Mucosa of descending colon (tissue), 3 donors: ENCODE data around the gene LRRK1. TPM values are rescaled to one million over a fixed set of nuclear protein-coding genes. Genes with fewer than 3 reads are reported as not detected.

Source experiments
- ATAC-seq: fragments of 200-7000 bp; cut with Tn5 transposase; one replicate; pipeline ENCODE4 v1.9.1; 2020; ENCODE audit warnings: mild to moderate bottlenecking, moderate library complexity
- DNase-seq, 3 donors: peaks; one replicate each; pipeline ENCODE4 v3.0.0-alpha.2; 2020
- H3K36me3 ChIP-seq: fragments of 200-600 bp; one replicate; pipeline ENCODE4 v1.8.0; 2021; ENCODE audit warnings: low read depth, mild to moderate bottlenecking
- H3K4me1 ChIP-seq: fragments of 200-600 bp; one replicate; pipeline ENCODE4 v1.8.0; 2021; ENCODE audit warnings: low read depth, mild to moderate bottlenecking
- H3K4me3 ChIP-seq: fragments of 200-600 bp; one replicate; pipeline ENCODE4 v1.8.0; 2021; ENCODE audit warnings: mild to moderate bottlenecking
- H3K9me3 ChIP-seq: fragments of 200-600 bp; one replicate; pipeline ENCODE4 v1.8.0; 2021; ENCODE audit warnings: mild to moderate bottlenecking
- CTCF ChIP-seq: fragments of 200-600 bp; IDR thresholded peaks from one replicate; pipeline ENCODE4 v1.8.0; 2022; ENCODE audit warnings: antibody characterized with exemption, mild to moderate bottlenecking
- intact Hi-C, 2 donors: fragments of 100-400 bp; cut with DNase I in 1 of 2; cut with micrococcal nuclease in 1 of 2; formaldehyde crosslinking; loops; one replicate each; pipeline versions ENCODE4 v1.11.0 to v1.11.1; 2022; cut with DNase I, micrococcal nuclease
- total RNA-seq, 3 donors: library from RNA; stranded (reverse); fragmentation: NEBNext Ultra II Directional in 2 of 3; extraction: Animal tissue kit (Norgen Biotek cat#: 25700) in 2 of 3; gene quantifications; one replicate each; pipeline versions ENCODE4 v1.2.1 to v1.2.4, GENCODE V29; 2021 to 2023
- donor health status: DM: no; HTN: no; CAD: no; lungs with moderate emphysema.
- donor health status: DM: no; HTN: no; CAD: no.
- donor health status: DM: no; HTN: yes; CAD: no.

The LRRK1 gene
- total RNA-seq, 3 donors from 2014 or later = 43.7 to 60.1 (median 50.6) TPM

DNA sequence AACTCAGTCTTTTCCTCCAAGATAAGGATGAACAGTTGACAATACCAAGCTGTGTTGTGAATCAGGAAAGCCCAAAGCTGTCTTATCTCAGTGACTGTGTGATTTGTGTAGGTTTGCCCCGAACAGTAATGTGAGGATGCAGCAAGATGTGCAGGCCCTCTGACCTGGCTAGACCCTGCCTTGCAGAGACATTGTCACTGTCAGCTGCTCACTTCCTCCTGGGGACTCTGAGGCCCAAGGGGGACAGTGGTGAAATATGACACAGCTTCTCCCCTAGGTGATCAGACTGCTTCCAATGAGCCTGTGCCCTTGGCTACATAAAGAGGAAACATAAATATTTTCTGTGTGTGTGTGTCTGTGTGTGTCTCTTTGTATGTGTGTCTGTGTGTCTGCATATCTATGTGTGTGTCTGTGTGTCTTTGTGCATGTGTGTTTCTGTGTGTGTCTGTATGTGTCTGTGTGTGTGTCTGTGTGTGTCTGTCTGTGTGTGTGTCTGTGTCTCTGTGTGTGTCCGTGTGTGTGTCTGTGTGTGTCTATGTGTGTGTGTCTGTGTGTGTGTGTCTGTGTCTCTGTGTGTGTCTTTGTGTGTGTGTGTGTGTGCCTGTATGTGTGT, 21.7 kb downstream of the LRRK1 start:
- no peaks in the 10 kb centered on the region for H3K4me1 ChIP-seq
- ATAC-seq = peak; percentile 71
- TF ChIP-seq CTCF = no peak
- no peaks in the 10 kb centered on the region for H3K9me3 ChIP-seq
- H3K4me3 ChIP-seq = no peak overlapping the region
- intact Hi-C loops = no loop called here
- DNase-seq = no peak
- no peaks in the 10 kb centered on the region for H3K36me3 ChIP-seq

GRCh38 chr15:100941536-100941935, 22.4 kb downstream of the LRRK1 start:
- no peak for DNase-seq
- Histone ChIP-seq H3K4me3 (no peak overlapping the region), H3K36me3 (no peaks in the 10 kb centered on the region), H3K4me1 (no peaks in the 10 kb centered on the region), H3K9me3 (no peaks in the 10 kb centered on the region)
- intact Hi-C loops = no loop called here
- ATAC-seq = peak; percentile 19
- TF ChIP-seq CTCF = no peak

DNA sequence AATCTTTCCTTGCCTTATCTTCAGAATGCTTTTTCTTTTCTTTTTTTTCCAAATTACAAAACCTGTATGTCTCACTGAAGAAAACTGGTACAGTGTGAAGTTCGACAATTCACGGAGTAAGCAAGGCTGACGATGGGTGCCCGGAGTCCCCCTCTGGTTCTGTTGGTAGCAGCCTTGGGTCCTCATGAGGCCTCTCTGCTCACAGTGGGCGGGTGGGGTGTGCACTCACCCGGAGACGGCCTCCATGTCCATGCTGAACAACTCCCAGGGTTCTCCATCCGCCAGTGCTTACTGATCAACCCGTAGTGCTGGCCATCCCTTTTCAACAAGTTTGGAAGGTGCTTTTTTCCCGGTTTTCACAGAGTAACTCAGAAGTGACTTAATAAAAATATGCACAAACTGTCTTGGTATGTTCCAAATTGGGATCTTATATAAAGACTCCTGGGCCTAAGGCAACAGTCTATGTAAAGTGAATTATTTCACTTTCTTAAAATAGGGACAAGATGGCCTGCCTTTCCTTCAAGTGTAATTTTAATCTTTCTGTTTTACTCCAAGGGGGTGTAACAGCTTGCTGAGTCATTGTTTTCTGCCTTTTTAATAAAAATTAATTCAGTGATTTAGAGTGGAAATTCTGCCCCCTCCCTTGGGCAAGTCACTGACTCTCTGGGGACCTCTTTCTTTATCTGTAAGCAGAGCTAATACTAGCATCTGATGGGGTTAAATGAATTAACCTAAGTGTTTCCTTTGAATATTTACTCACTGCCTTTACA, 23.7 kb downstream of the LRRK1 start:
- intact Hi-C loops = no loop called here
- ATAC-seq (no peak), DNase-seq (no peak)
- Histone ChIP-seq H3K9me3 (no peaks in the 10 kb centered on the region), H3K4me3 (no peak overlapping the region), H3K4me1 (no peaks in the 10 kb centered on the region), H3K36me3 (no peaks in the 10 kb centered on the region)
- no peak for TF ChIP-seq CTCF

- intact Hi-C loops = no loop called here
- peak; percentile 11 for ATAC-seq
- H3K4me3 ChIP-seq = no peak overlapping the region
- no peak for DNase-seq
- no peaks in the 10 kb centered on the region for H3K4me1 ChIP-seq
- H3K9me3 ChIP-seq = no peaks in the 10 kb centered on the region
- no peak for TF ChIP-seq CTCF
- no peaks in the 10 kb centered on the region for H3K36me3 ChIP-seq
These were observed 25.2 kb downstream of the LRRK1 start for GRCh38 chr15:100944244-100944895.

DNA sequence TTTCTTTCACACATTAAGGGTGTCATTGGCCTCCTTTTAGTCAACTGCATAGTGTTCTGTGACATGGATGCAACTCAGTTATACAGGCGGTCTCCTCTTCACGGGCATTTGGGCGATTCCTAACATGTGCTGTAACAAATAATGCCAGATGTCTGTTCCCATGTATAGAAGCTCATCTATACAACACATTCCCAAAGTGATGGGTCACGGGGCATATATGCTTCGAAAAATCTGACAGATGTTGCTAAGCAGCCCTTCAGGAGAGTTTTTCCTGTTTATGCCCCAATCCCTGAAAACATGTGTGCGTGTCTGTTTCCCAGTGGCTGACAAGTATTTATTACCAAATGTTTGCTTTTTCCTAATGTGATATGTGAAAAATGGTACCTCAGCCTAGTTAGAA, 25.8 kb downstream of the LRRK1 start:
- Histone ChIP-seq H3K9me3 (no peaks in the 10 kb centered on the region), H3K4me3 (no peak overlapping the region), H3K4me1 (no peaks in the 10 kb centered on the region), H3K36me3 (no peaks in the 10 kb centered on the region)
- TF ChIP-seq CTCF = no peak
- ATAC-seq = no peak
- no peak for DNase-seq
- intact Hi-C loops = no loop called here
